PC-3 (cell line): ENCODE data around the gene B4GALNT4. TPM values are rescaled to one million over a fixed set of nuclear protein-coding genes. Genes with fewer than 3 reads are reported as not detected.

Experiments
- ATAC-seq: fragments of 200-7000 bp; cut with Tn5 transposase; 2 replicates; pipeline ENCODE4 v1.9.1; 2020; ENCODE audit warnings: mild to moderate bottlenecking, moderate library complexity
- BruUV-seq: library from RNA; stranded (reverse); fragments of 400-500 nt; replicated peaks from 2 replicates; lab custom pipeline; 2021; lab: Mats Ljungman, UMichigan
- CTCF ChIA-PET: fragments of 300-600 bp; sonication (Branson Sonifier 250); formaldehyde crosslinking; loops from one replicate; lab custom pipeline; 2022; ENCODE audit warnings: antibody characterized with exemption; lab: Charles Lee
- POLR2A ChIA-PET: fragments of 300-600 bp; sonication (Branson Sonifier 250); formaldehyde crosslinking; loops from one replicate; lab custom pipeline; 2022; ENCODE audit warnings: antibody characterized with exemption; ENCODE audit not compliant: unreplicated experiment; lab: Charles Lee
- DNase-seq: peaks from one replicate; pipeline ENCODE4 v3.0.0-alpha.2; 2015
- H2AFZ ChIP-seq: fragments of 300-600 bp; sonication (generic); 2 replicates; pipeline ENCODE4 v1.6.0; 2016; ENCODE audit warnings: antibody characterized with exemption, low read length
- H3F3A ChIP-seq: fragments of 300-600 bp; sonication (generic); one replicate; pipeline ENCODE4 v1.6.0; 2017; ENCODE audit warnings: antibody characterized with exemption, low read length, control low read depth, mild to moderate bottlenecking; ENCODE audit not compliant: unreplicated experiment
- H3K27ac ChIP-seq: fragments of 300-600 bp; sonication (generic); 2 replicates; pipeline ENCODE4 v1.5.1; 2016; ENCODE audit warnings: mild to moderate bottlenecking, low read length
- H3K27me3 ChIP-seq: fragments of 300-600 bp; sonication (generic); 2 replicates; pipeline ENCODE4 v1.6.1; 2016; ENCODE audit warnings: low read length, mixed read lengths
- H3K36me3 ChIP-seq: fragments of 300-600 bp; sonication (generic); 2 replicates; pipeline ENCODE4 v1.6.1; 2016; ENCODE audit warnings: low read depth, mixed run types, low read length, mixed read lengths
- H3K4me1 ChIP-seq: fragments of 300-600 bp; sonication (generic); 2 replicates; pipeline ENCODE4 v1.5.1; 2016; ENCODE audit warnings: low read length; ENCODE audit not compliant: insufficient read depth
- H3K4me2 ChIP-seq: fragments of 300-600 bp; sonication (generic); 2 replicates; pipeline ENCODE4 v1.6.0; 2016; ENCODE audit warnings: low read length
- H3K4me3 ChIP-seq: fragments of 300-600 bp; sonication (generic); 2 replicates; pipeline ENCODE4 v1.5.1; 2016; ENCODE audit warnings: mild to moderate bottlenecking, low read length, mixed read lengths
- H3K79me2 ChIP-seq: fragments of 300-600 bp; sonication (generic); 2 replicates; pipeline ENCODE4 v1.6.1; 2017; ENCODE audit warnings: low read length, mixed read lengths
- H3K9ac ChIP-seq: fragments of 300-600 bp; sonication (generic); 2 replicates; pipeline ENCODE4 v1.6.0; 2016; ENCODE audit warnings: mild to moderate bottlenecking, low read length
- H3K9me2 ChIP-seq: fragments of 300-600 bp; sonication (generic); replicated peaks from 2 replicates; pipeline ENCODE4 v1.6.1; 2016; ENCODE audit warnings: mixed run types, low read length, mixed read lengths
- H3K9me3 ChIP-seq: fragments of 300-600 bp; sonication (generic); 2 replicates; pipeline ENCODE4 v1.6.1; 2016; ENCODE audit warnings: low read length, mixed read lengths
- H4K20me1 ChIP-seq: fragments of 300-600 bp; sonication (generic); 2 replicates; pipeline ENCODE4 v1.6.1; 2016; ENCODE audit warnings: low read length, mixed read lengths
- EZH2 ChIP-seq: fragments of 300-600 bp; sonication (generic); IDR thresholded peaks from one replicate; pipeline ENCODE4 v1.6.1; 2017; ENCODE audit warnings: antibody characterized with exemption, mild to moderate bottlenecking, low read length; ENCODE audit not compliant: unreplicated experiment
- EZH2phosphoT487 ChIP-seq: fragments of 300-600 bp; sonication (generic); IDR thresholded peaks from 2 replicates; pipeline ENCODE4 v1.6.1; 2018; ENCODE audit warnings: mild to moderate bottlenecking, antibody characterized with exemption, low read length, borderline replicate concordance
- intact Hi-C: fragments of 100-400 bp; cut with micrococcal nuclease; formaldehyde crosslinking; loops from 2 replicates; pipeline ENCODE4 v1.9.0; 2023
- total RNA-seq: library from RNA; depleted of rRNA; stranded (reverse); fragments of >200 nt; gene quantifications from 2 replicates; pipeline ENCODE4 v1.2.3, GENCODE V29; 2014
- TF ChIP-seq, protein P1 (sequence below): fragments of 300-600 bp; sonication (generic); conservative IDR thresholded peaks from 2 replicates; pipeline ENCODE4 v1.5.1; 2017; ENCODE audit warnings: antibody characterized with exemption, low read depth, mild to moderate bottlenecking, low read length

The B4GALNT4 gene
- total RNA-seq, 1 experiment from 2014 or later: 52.9 TPM

DNA sequence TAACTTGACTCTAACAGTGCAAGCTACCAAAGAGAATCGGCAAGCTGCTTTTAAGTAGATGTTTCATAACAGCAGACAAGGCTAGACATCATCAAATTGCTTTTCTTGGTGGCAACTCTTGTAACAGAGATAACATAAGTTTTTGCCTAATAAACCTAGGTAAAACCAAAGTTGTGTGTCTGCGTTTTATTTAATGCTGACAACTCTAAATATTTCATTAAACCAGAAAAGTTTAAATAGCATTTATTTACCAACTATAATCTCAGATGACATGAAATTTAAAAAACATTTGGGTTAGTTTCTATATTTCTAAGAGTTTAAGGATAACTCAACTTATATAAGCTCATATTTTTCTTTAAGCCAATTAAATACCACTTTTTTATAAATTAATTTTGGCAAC lies 29.3 kb upstream of the B4GALNT4 start:
- POLR2A ChIA-PET: no interaction called here

GRCh38 chr11:340539-341512 lies 28.5 kb upstream of the B4GALNT4 start:
- no peaks in the 10 kb centered on the region for H3K9me3 ChIP-seq
- H3K27me3 ChIP-seq: peaks cover 7% of the 10 kb centered on the region
- no peak for ATAC-seq
- no peak overlapping the region for H2AFZ ChIP-seq
- H3K9me2 ChIP-seq: no peaks in the 10 kb centered on the region
- POLR2A ChIA-PET: no interaction called here
- no peaks in the 10 kb centered on the region for H4K20me1 ChIP-seq
- no peak for DNase-seq
- CTCF ChIA-PET: no interaction called here
- no peak overlapping the region for H3K27ac ChIP-seq
- intact Hi-C loops: no loop called here
- H3K9ac ChIP-seq: no peak overlapping the region
- H3F3A ChIP-seq: no peaks in the 10 kb centered on the region
- BruUV-seq: no TSS peak
- no peak overlapping the region for H3K4me3 ChIP-seq
- no peak for TF ChIP-seq EZH2
- TF ChIP-seq EZH2phosphoT487: no peak
- TF ChIP-seq, protein P1, sequence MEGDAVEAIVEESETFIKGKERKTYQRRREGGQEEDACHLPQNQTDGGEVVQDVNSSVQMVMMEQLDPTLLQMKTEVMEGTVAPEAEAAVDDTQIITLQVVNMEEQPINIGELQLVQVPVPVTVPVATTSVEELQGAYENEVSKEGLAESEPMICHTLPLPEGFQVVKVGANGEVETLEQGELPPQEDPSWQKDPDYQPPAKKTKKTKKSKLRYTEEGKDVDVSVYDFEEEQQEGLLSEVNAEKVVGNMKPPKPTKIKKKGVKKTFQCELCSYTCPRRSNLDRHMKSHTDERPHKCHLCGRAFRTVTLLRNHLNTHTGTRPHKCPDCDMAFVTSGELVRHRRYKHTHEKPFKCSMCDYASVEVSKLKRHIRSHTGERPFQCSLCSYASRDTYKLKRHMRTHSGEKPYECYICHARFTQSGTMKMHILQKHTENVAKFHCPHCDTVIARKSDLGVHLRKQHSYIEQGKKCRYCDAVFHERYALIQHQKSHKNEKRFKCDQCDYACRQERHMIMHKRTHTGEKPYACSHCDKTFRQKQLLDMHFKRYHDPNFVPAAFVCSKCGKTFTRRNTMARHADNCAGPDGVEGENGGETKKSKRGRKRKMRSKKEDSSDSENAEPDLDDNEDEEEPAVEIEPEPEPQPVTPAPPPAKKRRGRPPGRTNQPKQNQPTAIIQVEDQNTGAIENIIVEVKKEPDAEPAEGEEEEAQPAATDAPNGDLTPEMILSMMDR: no peak
- no peaks in the 10 kb centered on the region for H3K79me2 ChIP-seq
- H3K4me1 ChIP-seq: no peaks in the 10 kb centered on the region
- H3K4me2 ChIP-seq: no peak overlapping the region
- no peaks in the 10 kb centered on the region for H3K36me3 ChIP-seq

More for the DNA sequence above, 29.3 kb upstream of the B4GALNT4 start:
- no peak overlapping the region for H3K27ac ChIP-seq
- H3K9me3 ChIP-seq: no peaks in the 10 kb centered on the region
- DNase-seq: no peak
- CTCF ChIA-PET: no interaction called here
- BruUV-seq: no TSS peak
- H3K9ac ChIP-seq: no peak overlapping the region
- H3K9me2 ChIP-seq: no peaks in the 10 kb centered on the region
- intact Hi-C loops: no loop called here
- no peak for ATAC-seq
- no peak overlapping the region for H3K4me3 ChIP-seq
- no peak overlapping the region for H3K4me2 ChIP-seq
- no peaks in the 10 kb centered on the region for H4K20me1 ChIP-seq
- peaks cover 7% of the 10 kb centered on the region for H3K27me3 ChIP-seq
- H3K36me3 ChIP-seq: no peaks in the 10 kb centered on the region
- no peaks in the 10 kb centered on the region for H3F3A ChIP-seq
- no peaks in the 10 kb centered on the region for H3K4me1 ChIP-seq
- H2AFZ ChIP-seq: no peak overlapping the region
- no peaks in the 10 kb centered on the region for H3K79me2 ChIP-seq
- TF ChIP-seq, protein P1: no peak
- no peak for TF ChIP-seq EZH2
- TF ChIP-seq EZH2phosphoT487: no peak

GRCh38 chr11:342328-342727 lies 27.0 kb upstream of the B4GALNT4 start:
- TF ChIP-seq, protein P1: no peak
- TF ChIP-seq EZH2phosphoT487 (no peak), EZH2 (no peak)
- H3F3A ChIP-seq: no peaks in the 10 kb centered on the region
- ChIA-PET POLR2A (no interaction called here), CTCF (no interaction called here)
- no peak for ATAC-seq
- no peak overlapping the region for H3K9ac ChIP-seq
- H3K36me3 ChIP-seq: no peaks in the 10 kb centered on the region
- no TSS peak for BruUV-seq
- H2AFZ ChIP-seq: no peak overlapping the region
- H3K9me3 ChIP-seq: no peaks in the 10 kb centered on the region
- H3K9me2 ChIP-seq: no peaks in the 10 kb centered on the region
- intact Hi-C loops: no loop called here
- H3K4me2 ChIP-seq: no peak overlapping the region
- H4K20me1 ChIP-seq: no peaks in the 10 kb centered on the region
- H3K4me1 ChIP-seq: no peaks in the 10 kb centered on the region
- H3K79me2 ChIP-seq: no peaks in the 10 kb centered on the region
- no peak overlapping the region for H3K27ac ChIP-seq
- H3K4me3 ChIP-seq: no peak overlapping the region
- DNase-seq: no peak
- peaks cover 7% of the 10 kb centered on the region for H3K27me3 ChIP-seq
